Breast epithelium (tissue), 4 donors: ENCODE data around the gene AGMAT. TPM values are rescaled to one million over a fixed set of nuclear protein-coding genes. Genes with fewer than 3 reads are reported as not detected.
A peak's percentile ranks its signal among the peaks of the same experiment; 100 is the strongest.

Experiments used
- DNase-seq, 2 donors: peaks; one replicate each; pipeline ENCODE4 v3.0.0-alpha.2; 2019; ENCODE audit warnings: low spot score in 2 of 2
- H3K27ac ChIP-seq, 2 donors: fragments of 200-600 bp; sonication (generic) in 1 of 2; one replicate each; pipeline ENCODE4 v1.5.1; 2016 to 2019; ENCODE audit warnings: mild to moderate bottlenecking in 1 of 2
- H3K27me3 ChIP-seq, 2 donors: fragments of 200-600 bp; sonication (generic) in 1 of 2; one replicate each; pipeline versions ENCODE4 v1.5.1 to v1.6.0; 2017 to 2019; ENCODE audit warnings: control low read depth in 1 of 2, mild to moderate bottlenecking in 1 of 2
- H3K36me3 ChIP-seq: fragments of 200-600 bp; one replicate; pipeline ENCODE4 v1.5.1; 2019
- H3K4me1 ChIP-seq, 2 donors: fragments of 200-600 bp; sonication (generic); one replicate each; pipeline ENCODE4 v1.5.1; 2016 to 2019; ENCODE audit warnings: control low read depth in 1 of 2
- H3K4me3 ChIP-seq, 3 donors: fragments of 200-600 bp; sonication (generic); 1 replicate in 2 of 3; 2 replicates in 1 of 3; pipeline ENCODE4 v1.5.1; 2016 to 2019; ENCODE audit warnings: mild to moderate bottlenecking in 3 of 3, moderate library complexity in 2 of 3
- H3K9me3 ChIP-seq, 2 donors: fragments of 200-600 bp; sonication (generic) in 1 of 2; one replicate each; pipeline ENCODE4 v1.5.1; 2016 to 2019; ENCODE audit warnings: control low read depth in 1 of 2
- POLR2A ChIP-seq: fragments of 450-650 bp; IDR thresholded peaks from one replicate; pipeline ENCODE4 v1.6.1; 2016; ENCODE audit warnings: antibody characterized with exemption, mild to moderate bottlenecking, moderate library complexity
- POLR2AphosphoS5 ChIP-seq, 3 donors: sonication (generic); formaldehyde crosslinking; IDR thresholded peaks; one replicate each; pipeline ENCODE4 v1.6.1; 2017; ENCODE audit warnings: antibody characterized with exemption in 3 of 3
- intact Hi-C: fragments of 100-400 bp; cut with DNase I; formaldehyde crosslinking; loops from one replicate; pipeline ENCODE4 v1.15.1; 2023; ENCODE audit warnings: low total_unique reads
- total RNA-seq, 3 donors: library from RNA; depleted of rRNA; stranded (reverse); fragments of >200 nt; gene quantifications; one replicate each; pipeline ENCODE4 v1.1.0, GENCODE V29; 2016
- TF ChIP-seq, protein P1 (sequence below), 3 donors: fragments of 450-650 bp; IDR thresholded peaks; one replicate each; pipeline ENCODE4 v1.5.1; 2016 to 2017; ENCODE audit warnings: antibody characterized with exemption in 3 of 3, mild to moderate bottlenecking in 3 of 3, moderate library complexity in 3 of 3

AGMAT gene
- total RNA-seq, 3 donors from 2014 or later = 0.29 to 0.33 (median 0.32) TPM

DNA sequence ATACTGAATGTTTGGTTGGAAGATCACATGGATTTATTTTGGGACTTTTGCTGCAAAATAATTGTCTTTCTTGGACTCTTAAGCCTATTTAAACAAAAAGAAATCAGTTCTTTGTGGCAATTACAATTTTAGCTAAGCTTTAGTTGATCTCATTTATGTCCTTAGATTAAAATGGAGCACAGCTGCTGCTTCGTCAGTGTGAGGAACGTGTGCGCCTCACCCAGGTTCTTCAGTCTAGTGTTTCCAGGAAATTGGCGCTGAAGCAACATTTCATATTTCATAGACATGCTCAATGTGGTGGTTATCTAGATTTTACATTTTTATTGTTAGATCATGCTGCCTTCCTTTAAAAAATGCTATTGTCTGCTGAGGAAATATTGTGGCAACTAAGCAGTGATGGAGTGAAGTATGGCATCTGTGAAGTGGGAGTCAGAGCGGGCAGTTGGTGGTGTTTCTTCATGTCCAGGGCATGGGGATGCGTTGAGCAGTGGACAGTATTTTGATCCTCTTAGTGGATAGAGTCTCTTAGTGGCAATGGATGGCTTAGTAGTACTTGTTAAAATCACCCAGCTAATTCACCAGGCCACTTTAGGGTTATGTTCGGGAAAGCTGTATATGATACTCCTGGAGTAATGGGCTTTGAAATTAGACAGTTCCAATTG lies 38.0 kb upstream of the AGMAT start:
- Histone ChIP-seq H3K9me3 (no peaks in the 10 kb centered on the region), H3K27me3 (no peaks in the 10 kb centered on the region), H3K4me3 (no peak overlapping the region), H3K4me1 (peaks cover 3 to 6% of the 10 kb centered on the region in 2 donors), H3K27ac (peak overlapping the region in 1 of 2 donors; percentile 4), H3K36me3 (no peaks in the 10 kb centered on the region)
- no peak for TF ChIP-seq POLR2A
- TF ChIP-seq, protein P1, sequence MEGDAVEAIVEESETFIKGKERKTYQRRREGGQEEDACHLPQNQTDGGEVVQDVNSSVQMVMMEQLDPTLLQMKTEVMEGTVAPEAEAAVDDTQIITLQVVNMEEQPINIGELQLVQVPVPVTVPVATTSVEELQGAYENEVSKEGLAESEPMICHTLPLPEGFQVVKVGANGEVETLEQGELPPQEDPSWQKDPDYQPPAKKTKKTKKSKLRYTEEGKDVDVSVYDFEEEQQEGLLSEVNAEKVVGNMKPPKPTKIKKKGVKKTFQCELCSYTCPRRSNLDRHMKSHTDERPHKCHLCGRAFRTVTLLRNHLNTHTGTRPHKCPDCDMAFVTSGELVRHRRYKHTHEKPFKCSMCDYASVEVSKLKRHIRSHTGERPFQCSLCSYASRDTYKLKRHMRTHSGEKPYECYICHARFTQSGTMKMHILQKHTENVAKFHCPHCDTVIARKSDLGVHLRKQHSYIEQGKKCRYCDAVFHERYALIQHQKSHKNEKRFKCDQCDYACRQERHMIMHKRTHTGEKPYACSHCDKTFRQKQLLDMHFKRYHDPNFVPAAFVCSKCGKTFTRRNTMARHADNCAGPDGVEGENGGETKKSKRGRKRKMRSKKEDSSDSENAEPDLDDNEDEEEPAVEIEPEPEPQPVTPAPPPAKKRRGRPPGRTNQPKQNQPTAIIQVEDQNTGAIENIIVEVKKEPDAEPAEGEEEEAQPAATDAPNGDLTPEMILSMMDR (IDR thresholded peaks at IDR 0.05) = no peak
- no peak for TF ChIP-seq POLR2AphosphoS5 (IDR thresholded peaks at IDR 0.05)
- DNase-seq = no peak
- intact Hi-C loops = no loop called here

DNA sequence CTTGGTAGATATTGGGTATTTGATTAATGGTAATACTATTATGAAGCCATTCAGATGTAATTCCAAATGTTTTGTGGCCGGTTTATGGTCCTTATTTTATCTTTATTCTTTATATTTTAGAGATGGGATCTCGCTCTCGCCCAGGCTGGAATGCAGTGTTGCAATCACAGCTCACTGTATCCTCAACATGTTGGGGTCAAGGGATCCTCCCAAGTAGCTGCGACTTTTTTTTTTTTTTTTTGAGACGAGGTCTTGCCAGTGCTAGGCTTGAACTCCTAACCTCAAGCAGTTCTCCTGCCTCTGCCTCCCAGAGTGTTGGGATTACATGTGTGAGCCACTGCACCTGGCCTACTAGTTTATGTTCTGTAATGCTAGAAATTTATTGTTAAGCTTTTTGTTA lies 37.1 kb upstream of the AGMAT start:
- intact Hi-C loops = no loop called here
- Histone ChIP-seq H3K4me1 (peaks cover 3% of the 10 kb centered on the region in 2 donors), H3K4me3 (no peak overlapping the region)

DNA sequence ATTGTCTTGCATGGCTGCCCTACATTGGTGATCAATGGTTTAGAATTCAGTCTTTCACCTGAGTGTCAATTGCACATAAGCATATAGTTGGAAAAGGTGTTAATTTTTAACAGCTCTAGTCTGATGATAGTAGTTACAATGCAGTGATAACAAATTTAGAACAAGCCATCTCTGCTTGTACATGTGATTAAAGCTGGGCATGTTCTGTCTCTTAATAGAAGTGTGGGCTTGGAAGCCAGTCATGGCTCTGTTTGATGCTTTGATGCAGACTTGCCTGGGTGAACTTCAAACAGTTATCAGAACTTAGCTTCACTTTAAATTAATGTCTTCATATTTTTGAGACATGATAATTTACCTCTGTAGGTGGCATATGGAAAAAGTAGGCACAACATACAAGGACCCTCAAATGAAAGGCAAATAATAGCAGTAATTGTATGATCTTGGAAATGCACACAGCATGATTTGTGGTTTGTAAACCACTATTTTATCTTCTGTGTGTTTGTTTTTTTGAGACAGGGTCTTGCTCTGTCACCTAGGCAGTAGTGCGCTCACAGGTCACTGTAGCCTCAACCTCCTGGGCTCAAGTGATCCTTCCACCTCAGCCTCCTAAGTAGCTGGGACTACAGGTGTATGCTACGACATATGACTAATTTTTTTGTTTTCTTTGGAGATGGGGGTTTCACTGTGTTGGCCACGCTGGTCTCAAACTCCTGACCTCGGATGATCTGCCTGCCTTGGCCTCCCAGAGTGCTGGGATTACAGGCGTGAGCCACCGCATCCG lies 36.2 kb upstream of the AGMAT start:
- intact Hi-C loops = no loop called here
- no peak for TF ChIP-seq POLR2AphosphoS5 (IDR thresholded peaks at IDR 0.05)
- TF ChIP-seq, protein P1 (IDR thresholded peaks at IDR 0.05) = no peak
- no peak for TF ChIP-seq POLR2A
- Histone ChIP-seq H3K36me3 (no peaks in the 10 kb centered on the region), H3K27ac (peak overlapping the region; percentile 1 to 4), H3K4me1 (peaks cover 3 to 7% of the 10 kb centered on the region in 2 donors), H3K9me3 (no peaks in the 10 kb centered on the region), H3K27me3 (no peaks in the 10 kb centered on the region), H3K4me3 (no peak overlapping the region)
- DNase-seq = no peak

More for the DNA sequence above, 37.1 kb upstream of the AGMAT start:
- H3K36me3 ChIP-seq = no peaks in the 10 kb centered on the region
- TF ChIP-seq POLR2AphosphoS5 (IDR thresholded peaks at IDR 0.05) (no peak), POLR2A (no peak)
- TF ChIP-seq, protein P1 (IDR thresholded peaks at IDR 0.05) = no peak
- H3K27ac ChIP-seq = peak overlapping the region in 1 of 2 donors; percentile 4
- DNase-seq = no peak
- no peaks in the 10 kb centered on the region for H3K27me3 ChIP-seq
- H3K9me3 ChIP-seq = no peaks in the 10 kb centered on the region

DNA sequence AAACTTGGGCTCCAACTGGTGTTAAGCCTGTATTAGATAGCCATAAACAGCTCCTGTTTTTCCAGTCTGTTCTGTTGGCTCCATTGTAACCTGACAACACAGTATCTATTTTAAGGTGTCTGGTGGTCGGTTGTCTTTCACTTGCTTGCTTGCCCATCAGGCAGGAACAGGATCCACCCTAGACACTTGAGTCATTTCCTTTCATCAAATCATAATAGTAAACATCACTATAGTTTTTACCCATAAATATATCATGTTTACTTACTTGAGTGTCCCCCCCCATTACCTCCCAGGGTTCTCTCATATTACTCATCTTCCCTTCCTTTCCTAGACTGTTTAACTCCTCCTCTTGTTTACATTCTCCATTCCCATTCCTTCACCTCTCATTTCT lies 35.3 kb upstream of the AGMAT start:
- peaks cover 3 to 7% of the 10 kb centered on the region in 2 donors for H3K4me1 ChIP-seq
- TF ChIP-seq POLR2AphosphoS5 (IDR thresholded peaks at IDR 0.05) (no peak), POLR2A (no peak)
- TF ChIP-seq, protein P1 (IDR thresholded peaks at IDR 0.05) = no peak

More for the DNA sequence above, 35.3 kb upstream of the AGMAT start:
- peak overlapping the region; percentile 97 for H3K27ac ChIP-seq
- peak overlapping the region in 1 of 3 donors; percentile 86 for H3K4me3 ChIP-seq
- no peak for DNase-seq
- H3K9me3 ChIP-seq = no peaks in the 10 kb centered on the region
- no peaks in the 10 kb centered on the region for H3K36me3 ChIP-seq
- intact Hi-C loops = no loop called here
- no peaks in the 10 kb centered on the region for H3K27me3 ChIP-seq
